GM19043 (cell line): Measurements from ENCODE around the gene PARN.

Source experiments
- ATAC-seq: cut with Tn5 transposase; IDR thresholded peaks from one replicate; pipeline ENCODE4 v1.9.1; 2021; ENCODE audit warnings: low read depth; ENCODE audit not compliant: unreplicated experiment

Gene PARN

DNA sequence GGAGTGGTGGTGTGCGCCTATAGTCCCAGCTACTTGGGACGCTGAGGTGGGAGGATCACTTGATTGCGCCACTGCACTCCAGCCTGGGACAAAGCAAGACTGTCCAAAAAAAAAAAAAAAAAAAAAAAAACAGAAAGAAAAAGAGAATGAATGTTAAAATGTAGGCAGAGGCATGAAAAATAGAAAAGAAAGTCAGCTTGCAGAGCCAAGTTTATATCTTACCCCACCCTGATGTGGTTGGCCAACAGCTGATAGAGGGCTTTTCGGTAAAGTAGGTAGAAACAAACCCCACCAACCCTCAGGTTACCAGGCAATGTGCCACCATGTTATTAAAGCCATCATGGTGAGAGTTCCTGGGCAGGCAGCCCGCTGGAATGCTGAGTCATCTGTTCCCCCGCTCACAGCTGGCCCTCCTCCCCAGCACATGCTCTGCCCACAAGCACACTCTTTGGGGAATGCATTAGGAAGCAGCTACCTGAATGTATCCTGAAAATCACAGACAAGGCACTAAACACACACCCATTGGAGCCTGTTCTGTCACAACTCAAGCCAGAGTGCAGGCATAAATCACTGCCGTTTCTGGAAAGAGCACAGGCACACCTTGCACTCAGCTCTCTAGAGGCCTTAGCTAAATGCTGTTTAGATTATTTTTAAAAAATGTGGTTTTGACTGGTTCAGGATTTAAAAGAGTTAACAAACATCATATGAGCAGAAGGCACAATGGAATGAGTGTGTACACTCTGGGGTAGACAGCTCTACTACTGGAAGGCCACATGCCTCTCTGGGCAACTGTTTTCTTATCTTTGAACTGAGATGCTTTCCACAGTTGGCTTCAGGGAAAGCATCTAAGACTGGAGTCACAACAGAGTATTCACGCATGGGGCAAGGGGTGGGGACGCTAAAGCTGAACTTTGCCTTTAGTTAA lies 128.5 kb downstream of the PARN start:
- ATAC-seq = no peak

DNA sequence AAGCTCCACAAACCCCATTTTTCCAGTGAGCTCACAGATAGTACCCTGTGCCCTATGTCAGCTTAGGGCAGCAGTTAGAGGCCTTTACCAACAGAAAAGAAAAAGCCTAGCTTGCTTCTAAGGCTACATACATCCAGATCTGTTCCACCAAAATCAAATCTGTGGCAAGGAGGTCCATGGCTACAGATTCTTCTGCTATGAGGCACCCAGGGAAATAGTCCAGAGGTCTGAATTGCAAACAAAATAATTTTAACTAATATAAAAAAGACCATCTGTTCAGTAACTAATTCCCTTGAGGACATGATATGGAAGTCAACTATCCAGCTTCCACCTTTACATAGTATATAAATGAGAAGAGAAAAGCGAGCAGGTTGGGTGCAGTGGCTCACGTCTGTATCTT lies 129.3 kb downstream of the PARN start:
- ATAC-seq = no peak

DNA sequence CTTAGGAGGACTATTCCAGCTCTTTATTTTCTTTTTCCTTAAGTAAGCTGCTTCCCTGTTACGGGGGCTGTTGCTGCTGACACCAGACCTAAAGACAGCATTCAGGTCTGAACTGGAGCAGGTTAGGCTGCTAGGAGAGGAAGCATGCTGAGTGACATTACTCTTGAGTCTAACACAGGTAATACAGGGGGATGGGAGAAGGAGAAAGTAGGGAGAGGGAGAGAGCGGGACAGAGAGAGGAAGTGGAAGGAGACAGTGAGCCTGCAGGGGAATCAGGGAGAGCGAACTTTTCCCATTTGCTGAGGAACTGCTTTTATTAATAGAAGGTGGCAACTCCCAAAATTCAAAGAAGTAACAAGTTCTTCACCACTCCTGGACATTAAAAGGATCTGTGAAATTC lies 130.9 kb downstream of the PARN start:
- no peak for ATAC-seq

DNA sequence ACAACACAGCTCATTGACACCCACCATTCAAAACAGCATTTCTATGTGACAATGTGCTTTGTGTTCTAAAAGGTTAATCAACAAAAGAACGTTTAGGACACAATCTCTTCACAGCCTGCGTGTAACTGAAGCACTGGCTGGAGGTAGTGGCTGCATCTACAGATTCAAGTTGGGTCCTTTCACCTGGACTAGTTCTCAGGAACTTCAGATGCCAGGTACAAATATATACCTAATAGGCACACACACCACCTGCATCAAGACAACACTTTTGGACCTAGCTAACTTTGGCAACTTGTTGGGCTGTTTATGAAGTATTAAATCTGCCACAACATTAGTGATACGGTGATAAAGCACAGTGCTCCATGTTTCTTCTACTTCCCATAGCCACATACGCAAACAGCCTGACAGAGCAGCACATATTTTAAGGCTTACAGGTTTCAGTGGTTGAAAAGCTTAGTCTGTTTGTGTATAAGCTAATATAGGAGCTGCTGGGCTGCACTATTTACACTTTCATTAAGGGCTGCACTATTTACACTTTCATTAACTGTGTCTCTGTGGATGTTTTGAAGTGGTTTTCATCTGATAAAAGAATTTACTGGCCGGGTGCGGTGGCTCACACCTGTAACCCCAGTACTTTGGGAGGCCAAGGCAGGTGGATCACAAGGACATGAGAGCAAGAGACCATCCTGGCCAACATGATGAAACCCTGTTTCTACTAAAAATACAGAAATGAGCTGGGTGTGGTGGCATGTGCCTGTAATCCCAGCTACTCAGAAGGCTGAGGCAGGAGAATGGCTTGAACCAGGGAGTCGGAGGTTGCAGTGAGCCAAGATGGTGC lies 132.6 kb downstream of the PARN start:
- no peak for ATAC-seq

DNA sequence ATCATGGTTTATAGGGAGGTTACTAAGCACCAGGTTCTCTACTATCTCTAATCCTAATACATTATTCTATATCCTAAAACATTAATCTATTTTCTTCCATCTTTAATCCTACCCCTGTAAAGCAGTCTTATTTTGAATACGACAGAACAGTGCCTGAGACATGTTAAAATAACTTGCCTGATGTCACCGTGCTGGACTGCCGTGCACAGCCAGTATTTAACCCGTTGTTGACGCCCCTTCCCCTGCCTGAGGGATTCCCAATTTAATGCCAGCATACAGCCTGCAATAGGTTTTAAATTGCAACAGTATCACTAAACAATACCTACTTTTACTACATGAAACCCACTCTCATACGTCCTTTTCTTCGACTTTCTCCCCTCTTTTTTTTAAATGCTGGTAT lies 133.3 kb downstream of the PARN start:
- ATAC-seq = no peak

DNA sequence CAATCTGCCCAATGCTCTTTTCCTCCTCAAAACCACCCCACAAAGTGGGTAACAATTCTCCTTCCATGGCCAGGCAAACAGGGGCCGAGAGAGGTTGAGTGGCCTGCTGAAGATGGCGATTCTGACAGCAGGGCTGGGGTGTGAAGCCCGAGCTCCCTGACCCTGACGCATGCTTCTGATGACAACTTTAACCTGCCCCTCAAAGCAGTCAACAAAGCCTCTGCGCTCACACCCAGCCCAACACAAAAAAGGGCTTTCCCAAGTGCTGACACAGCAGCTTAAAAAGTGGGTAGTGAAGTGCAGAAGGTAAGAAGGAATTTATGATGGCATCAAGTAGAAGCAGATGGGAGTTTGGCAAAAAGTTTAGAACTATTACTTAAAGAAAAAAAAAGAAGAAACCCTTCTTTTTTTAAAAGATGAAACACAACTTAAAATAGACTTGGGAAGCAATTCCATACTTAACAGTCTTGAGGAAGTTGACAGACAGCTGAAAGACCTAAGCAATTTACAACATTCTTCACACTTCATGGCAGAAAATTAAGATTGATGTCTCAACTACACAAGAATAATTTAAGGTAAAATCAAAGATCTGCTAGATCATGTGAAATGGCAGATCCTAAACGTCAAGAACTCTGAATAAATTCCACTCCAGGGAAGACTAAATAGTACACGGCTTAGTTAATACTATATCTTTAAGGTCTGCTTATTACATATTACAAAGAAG lies 133.9 kb downstream of the PARN start:
- no peak for ATAC-seq

DNA sequence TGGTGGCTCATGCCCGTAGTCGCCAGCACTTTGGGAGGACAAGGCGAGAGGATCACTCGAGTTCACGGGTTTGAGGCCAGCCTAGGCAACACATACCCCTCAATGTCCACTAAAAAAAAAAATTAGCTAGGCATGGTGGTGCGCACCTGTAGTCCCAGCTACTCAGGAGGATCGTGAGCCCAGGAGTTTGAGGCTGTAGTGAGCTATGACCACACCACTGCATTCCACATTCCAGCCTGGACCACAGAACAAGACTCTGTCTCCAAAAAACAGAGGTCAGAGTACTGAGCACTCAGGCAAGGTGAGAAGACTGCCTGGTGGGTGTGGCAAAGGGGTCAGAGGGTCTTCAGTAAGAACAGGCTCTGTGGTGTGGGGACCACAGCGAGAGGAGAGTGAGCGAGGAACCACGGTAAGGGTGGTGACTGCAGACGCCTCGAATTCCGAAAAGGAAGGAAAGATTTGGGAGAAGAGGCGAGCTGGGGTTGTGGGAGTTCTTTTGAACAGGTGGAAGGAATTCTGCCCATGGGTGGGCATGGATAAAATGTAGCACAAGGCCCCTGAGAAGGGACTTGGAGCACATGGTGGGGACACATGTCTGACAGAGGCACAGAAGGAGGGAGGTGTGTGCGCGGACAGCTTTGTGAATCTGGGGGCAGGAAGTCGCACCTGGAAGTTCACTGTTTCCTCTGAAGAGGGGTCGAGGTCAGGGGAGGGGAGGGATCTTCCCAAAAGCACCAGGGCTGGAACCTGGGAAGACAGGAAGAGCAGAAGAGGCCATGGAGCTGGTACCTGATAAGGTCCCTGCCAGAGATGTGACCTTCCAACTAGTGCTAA lies 134.6 kb downstream of the PARN start:
- ATAC-seq = no peak

DNA sequence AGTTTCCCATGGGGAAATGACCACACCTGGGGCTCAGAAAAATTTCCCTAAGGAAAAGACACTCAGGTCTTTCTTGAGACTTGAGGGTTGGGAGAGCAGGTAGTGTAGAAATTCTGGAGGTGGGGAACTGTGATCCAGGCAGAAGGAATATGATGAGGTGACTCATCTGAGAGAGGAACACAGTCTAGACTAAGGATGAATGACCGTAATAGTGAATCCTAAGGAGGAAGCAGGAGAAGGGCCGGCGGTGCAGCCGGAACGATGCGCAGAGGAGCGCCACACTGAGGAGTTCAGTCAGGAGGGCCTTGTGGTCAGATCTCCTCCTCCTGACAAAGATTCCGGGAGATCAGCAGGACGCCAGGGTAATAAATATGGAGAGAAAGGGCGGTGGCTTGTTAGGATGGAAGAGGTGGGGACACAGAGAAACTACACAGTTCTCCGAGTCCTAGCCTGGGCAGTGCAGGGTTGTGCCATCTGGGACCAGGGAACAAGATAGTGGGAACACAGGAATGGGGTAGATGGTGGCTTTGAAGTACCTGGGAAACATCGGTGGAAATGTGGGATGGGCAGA lies 135.6 kb downstream of the PARN start:
- ATAC-seq = no peak

DNA sequence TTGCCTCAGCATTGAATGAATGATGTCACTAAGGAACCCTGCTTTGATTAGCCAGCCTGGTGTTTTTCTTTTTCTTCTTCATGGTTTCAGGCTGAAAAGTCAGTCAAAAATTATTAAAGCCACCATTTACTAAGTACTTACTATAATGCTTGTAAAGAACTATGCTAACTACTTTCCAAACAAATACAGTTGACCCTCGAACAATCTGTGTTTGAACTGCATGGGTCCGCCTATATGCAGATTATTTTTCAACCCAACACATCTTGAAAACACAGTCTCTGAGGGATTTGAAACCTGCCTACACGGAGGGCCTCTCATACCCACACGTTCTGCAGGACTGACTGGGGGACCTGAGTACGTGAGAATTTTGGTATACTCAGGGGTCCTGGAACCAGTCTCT lies 136.3 kb downstream of the PARN start:
- no peak for ATAC-seq

DNA sequence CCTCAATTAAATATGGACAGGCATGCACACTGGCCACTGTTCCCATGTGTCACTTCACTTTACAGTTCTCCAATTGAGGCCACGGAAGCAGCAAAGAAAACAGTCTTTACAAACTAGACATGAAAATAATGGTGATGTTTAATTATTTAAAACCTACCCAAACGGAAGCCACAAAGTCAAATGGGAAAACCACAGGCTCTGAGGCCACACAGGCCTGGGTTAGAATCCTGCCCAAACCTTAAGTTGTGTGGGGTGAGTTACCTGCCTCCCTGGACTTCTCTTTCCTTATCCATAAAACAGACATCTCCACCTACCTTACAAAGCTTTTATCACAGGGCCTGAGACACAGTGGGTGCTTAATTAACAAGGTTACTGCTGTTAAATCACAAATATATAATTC lies 137.4 kb downstream of the PARN start:
- ATAC-seq = no peak

DNA sequence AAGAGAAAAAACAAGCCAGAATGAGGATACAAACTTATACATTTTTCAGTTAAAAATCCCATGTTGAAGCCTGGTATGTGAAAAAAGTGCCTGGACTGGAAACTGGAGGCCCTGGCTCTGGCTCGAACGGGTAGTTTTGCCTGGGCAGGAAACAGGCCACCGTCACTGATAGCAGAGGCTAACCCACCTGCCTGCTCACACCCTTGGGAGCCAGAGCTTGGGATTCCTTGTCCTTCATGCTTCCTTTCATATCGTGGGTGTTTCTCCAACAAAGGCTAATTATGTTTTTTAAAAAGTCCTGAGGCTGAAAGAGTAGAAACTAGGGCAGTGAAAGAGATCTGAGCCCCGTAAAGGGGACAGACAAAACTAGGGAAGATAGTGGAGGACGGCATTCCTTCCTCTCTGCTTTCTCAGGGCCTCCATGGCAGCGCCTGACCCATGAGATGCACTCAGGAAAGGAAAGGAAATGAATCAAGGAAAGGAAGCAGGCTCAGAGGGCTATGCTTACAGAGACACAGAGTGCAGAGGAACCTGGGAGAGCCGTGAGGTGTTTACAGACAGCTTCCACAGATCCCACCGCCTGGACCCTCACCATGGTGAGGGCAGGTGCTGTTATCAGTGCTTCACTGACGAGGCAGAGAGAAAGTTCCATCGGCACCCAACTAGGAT lies 138.1 kb downstream of the PARN start:
- no peak for ATAC-seq

DNA sequence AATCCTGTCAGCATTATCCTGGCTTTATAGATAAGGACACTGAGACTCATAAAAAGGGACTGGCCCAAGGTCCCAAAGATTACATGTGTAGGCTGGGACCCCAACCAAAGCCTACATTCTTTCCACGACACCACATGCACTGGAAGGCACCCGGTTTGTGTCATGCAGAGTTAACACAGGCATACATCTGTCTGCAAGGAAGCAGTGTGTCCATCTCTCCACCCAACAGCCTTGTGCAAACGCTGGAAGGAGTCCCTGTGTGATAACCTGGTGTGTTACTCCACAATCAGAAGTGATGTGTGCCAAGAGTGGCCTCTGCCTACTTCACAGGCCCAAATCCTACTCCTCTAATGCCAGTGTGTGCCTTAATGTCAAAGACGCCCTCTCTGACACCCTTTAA lies 139.8 kb downstream of the PARN start:
- ATAC-seq = no peak

DNA sequence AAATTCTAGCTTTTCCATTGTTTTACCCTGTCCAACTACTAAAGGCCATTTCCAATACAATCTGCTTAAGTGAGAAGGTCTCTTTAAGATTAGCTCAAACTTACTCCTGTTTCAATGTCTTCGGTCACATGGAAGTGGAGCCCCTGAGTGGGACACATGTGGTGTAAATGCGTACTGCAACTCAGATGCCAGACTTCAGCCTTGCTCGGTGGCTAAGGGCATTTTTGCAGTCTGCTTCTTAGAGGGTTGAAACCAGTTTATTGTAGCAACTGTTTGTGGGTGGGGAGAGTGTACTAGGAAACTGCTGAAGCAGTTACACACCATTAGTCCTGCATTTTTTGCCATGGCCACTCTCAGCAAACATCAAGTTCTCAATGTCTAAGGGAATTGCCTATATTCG lies 140.6 kb downstream of the PARN start:
- no peak for ATAC-seq

DNA sequence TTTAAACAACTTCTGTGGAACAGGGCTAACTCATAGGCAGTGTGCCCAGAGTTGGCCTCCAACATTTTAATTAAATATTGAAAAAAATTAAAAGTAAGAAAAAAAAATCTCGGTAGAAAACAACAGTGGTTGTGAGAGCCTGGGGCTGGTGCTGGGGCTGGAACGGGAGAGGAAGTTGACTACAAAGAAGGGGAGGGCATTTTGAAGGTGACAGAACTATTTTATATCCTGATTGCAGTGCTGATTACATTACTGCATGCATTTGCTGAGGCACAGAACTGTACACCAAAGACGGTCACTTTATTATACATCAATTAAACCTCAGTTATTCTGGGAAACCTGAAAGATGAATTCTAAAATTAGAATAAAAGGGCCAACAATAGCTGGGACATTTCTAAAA lies 142.5 kb downstream of the PARN start:
- ATAC-seq = no peak

DNA sequence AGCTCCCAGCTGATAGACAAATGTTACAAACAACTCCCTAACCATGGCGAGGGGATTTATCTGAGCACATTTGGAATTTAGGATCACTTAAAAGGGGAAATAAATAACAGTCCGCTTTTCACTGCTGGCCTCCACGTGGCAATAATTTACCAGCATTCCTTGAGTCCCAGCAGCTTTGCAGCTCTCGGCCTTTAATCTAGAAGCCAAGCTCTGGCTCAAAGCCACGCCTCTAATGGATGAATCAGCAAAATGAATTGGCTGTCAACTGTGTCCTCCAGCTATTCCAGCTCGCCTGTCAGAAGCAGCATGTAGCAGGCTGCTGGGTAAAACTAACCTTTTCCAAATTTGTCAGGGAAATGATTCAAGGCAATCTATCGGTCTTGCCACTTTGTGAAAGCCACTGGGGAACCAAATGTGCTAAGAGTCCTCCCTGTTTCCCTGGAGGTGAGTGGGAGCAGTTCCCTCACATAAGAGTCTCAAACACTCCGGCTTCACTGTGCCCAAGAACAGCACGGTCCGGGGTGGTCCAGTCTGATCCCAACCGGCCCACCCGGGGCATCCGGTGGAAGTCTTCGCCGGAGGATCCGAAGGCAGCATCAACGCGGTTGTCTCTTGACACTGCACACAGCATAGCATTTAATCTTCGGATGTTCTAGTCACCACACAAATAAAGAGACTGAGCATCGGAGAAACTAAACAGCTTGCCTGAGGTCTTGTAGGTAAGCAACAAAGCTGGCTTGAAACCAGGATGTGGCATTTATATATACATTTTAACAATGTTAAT lies 143.3 kb downstream of the PARN start:
- no peak for ATAC-seq

DNA sequence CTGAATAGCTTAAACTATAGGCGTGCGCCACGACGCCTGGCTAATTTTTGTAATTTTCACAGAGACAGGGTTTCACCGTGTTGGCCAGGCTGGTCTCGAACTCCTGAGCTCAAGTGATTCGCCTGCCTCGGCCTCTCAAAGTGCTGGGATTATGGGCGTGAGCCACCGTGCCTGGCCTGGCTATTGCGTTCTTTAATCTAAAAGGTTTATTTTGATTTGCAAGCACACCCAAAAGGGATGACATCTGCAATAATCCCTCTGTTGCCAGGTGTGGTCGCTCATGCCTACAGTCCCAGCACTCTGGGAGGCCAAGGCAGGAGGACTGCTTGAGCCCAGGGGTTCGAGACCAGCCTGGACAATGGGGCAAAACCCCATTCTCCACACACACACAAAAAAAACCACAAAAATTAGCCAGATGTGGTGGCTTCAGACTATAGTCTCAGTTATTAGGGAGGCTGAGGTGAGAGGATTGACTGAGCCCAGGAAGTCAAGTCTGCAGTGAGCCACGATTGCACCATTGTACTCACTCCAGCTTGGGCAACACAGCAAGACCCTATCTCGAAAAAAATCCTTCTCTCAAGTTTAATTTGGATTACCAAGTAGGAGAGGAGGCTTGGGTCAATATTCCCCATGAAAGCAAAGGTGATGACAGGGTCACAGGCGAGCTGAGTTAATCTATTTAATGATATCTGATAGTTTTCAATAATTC lies 144.1 kb downstream of the PARN start:
- ATAC-seq = no peak

DNA sequence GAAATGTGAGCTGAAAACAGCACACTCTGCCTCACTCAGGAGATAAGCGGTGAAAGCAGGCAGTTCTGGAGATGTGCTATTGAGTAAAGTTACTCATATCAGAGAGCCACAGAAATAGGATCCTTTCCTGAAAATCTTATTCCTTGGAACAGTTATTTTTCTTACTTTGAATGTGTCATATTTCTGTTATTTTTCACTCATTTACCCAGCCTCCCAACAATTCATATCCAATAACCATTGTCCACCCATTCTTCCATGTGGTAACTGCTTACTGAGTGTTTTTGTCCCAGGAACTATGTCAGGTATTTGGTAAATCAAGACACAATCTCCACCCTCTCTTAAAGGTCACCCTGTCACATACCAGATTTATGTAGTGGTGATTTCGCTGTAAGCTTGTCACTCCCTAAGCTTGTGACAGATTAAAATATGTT lies 144.9 kb downstream of the PARN start:
- ATAC-seq = no peak

DNA sequence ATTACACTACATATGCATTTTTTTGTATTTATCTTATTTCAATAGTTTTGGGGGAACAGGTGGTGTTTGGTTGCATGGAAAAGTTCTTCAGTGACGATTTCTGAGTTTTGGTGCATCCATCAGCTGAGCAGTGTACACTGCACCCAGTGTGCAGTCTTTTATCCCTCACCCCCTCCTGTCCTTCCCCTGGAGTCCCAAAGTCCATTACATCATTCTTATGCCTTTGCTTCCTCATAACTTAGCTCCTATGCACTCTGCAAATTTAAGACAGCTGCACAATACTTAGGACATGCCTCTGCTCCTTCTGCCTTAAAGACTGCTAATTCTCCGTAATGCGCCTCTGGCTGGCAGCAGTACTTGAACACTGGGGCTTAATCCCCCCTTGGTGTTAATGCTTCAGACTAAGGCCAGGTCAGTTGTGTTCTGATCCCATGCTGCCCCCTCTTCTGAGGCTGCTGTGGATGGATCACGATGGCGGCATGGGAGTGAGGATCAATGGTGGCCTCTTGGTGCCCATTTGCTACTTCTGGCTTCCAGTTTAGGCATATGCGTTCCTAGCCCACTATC lies 146.2 kb downstream of the PARN start:
- ATAC-seq = no peak
